ENCODE measurements around the gene COL5A3.
"Not testable (repeated sequence)": the region's sequence is repeated elsewhere in the genome, so short reads cannot be mapped to it uniquely, and the experiment has no call there.

Gene COL5A3

GRCh38 chr19:9935506-9936325, 74.6 kb downstream of the COL5A3 start:
- no peak for FAIRE-seq

- no peak for FAIRE-seq
Measured at GRCh38 chr19:9934132-9934950, 76.0 kb downstream of the COL5A3 start.

GRCh38 chr19:9932835-9933234, 77.5 kb downstream of the COL5A3 start:
- no peak for FAIRE-seq

GRCh38 chr19:9931629-9932028, 78.7 kb downstream of the COL5A3 start:
- FAIRE-seq = no peak

GRCh38 chr19:9923440-9923839, 86.9 kb downstream of the COL5A3 start:
- no peak for FAIRE-seq

- FAIRE-seq = not testable (repeated sequence)
Measured at GRCh38 chr19:9922782-9923379, 87.4 kb downstream of the COL5A3 start.

GRCh38 chr19:9917321-9917720, 93.0 kb downstream of the COL5A3 start:
- no peak for FAIRE-seq

- no peak for FAIRE-seq
Measured at GRCh38 chr19:9916719-9917118, 93.6 kb downstream of the COL5A3 start.

GRCh38 chr19:9914315-9915207, 95.7 kb downstream of the COL5A3 start:
- no peak for FAIRE-seq

- no peak for FAIRE-seq
Measured at GRCh38 chr19:9914001-9914314, 96.3 kb downstream of the COL5A3 start.

- no peak for FAIRE-seq
Measured at GRCh38 chr19:9913237-9914000, 96.9 kb downstream of the COL5A3 start.

- no peak for FAIRE-seq
Measured at GRCh38 chr19:9912551-9913236, 97.6 kb downstream of the COL5A3 start.

- no peak for FAIRE-seq
Measured at GRCh38 chr19:9911524-9912185, 98.6 kb downstream of the COL5A3 start.

GRCh38 chr19:9910625-9911024, 99.7 kb downstream of the COL5A3 start:
- no peak for FAIRE-seq

Measured in colon (tissue), 2 donors.